ENCODE data around the gene CRIM1. TPM values are rescaled to one million over a fixed set of nuclear protein-coding genes. Genes with fewer than 3 reads are reported as not detected.

Gene CRIM1
- total RNA-seq, 1 experiment from 2014 or later = 24.1 TPM

DNA sequence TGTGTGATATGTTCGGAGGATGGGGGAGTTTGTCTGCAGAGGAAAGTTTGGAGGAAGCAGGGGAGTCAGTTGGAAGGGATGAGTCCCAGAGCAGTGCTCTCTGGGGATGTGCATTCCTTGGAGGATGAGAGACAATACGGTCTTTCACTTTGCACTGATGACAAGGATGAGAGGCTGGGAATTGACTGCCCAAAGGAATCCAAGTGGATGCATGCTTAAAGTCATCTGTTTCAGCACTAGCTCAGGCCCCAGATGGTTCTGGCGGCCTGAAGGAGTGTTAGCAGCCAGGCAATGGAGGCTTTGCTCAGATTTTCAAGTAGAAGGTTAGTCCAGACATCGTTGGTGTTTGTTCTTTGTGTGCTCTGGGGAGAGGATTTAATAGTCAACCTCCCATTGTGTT lies 100.2 kb downstream of the CRIM1 start:
- Mint-ChIP-seq H3K27me3 (ENCODE audit: low read depth) (no peaks in the 10 kb centered on the region), H3K4me3 (no peak overlapping the region), H3K9me3 (no peaks in the 10 kb centered on the region), H3K36me3 (peaks cover 3% of the 10 kb centered on the region; the same call in 1 of the 2 replicates), H3K4me1 (peaks cover 4% of the 10 kb centered on the region), H3K27ac (no peak overlapping the region)
- DNase-seq (ENCODE audit: low spot score) (no peak), ATAC-seq (no peak)
- TF ChIP-seq, protein P1, sequence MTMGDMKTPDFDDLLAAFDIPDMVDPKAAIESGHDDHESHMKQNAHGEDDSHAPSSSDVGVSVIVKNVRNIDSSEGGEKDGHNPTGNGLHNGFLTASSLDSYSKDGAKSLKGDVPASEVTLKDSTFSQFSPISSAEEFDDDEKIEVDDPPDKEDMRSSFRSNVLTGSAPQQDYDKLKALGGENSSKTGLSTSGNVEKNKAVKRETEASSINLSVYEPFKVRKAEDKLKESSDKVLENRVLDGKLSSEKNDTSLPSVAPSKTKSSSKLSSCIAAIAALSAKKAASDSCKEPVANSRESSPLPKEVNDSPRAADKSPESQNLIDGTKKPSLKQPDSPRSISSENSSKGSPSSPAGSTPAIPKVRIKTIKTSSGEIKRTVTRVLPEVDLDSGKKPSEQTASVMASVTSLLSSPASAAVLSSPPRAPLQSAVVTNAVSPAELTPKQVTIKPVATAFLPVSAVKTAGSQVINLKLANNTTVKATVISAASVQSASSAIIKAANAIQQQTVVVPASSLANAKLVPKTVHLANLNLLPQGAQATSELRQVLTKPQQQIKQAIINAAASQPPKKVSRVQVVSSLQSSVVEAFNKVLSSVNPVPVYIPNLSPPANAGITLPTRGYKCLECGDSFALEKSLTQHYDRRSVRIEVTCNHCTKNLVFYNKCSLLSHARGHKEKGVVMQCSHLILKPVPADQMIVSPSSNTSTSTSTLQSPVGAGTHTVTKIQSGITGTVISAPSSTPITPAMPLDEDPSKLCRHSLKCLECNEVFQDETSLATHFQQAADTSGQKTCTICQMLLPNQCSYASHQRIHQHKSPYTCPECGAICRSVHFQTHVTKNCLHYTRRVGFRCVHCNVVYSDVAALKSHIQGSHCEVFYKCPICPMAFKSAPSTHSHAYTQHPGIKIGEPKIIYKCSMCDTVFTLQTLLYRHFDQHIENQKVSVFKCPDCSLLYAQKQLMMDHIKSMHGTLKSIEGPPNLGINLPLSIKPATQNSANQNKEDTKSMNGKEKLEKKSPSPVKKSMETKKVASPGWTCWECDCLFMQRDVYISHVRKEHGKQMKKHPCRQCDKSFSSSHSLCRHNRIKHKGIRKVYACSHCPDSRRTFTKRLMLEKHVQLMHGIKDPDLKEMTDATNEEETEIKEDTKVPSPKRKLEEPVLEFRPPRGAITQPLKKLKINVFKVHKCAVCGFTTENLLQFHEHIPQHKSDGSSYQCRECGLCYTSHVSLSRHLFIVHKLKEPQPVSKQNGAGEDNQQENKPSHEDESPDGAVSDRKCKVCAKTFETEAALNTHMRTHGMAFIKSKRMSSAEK (CRISPR knock-in tag; IDR thresholded peaks at IDR 0.05; ENCODE audit: borderline replicate concordance) = no peak
- TF ChIP-seq ZNF263 (CRISPR knock-in tag; IDR thresholded peaks at IDR 0.05; ENCODE audit: low read depth) (peak; percentile 33; the same call in 1 of the 2 replicates), ZNF396 (CRISPR knock-in tag; IDR thresholded peaks at IDR 0.05; ENCODE audit: borderline replicate concordance) (no peak)
- TF ChIP-seq, protein P2, sequence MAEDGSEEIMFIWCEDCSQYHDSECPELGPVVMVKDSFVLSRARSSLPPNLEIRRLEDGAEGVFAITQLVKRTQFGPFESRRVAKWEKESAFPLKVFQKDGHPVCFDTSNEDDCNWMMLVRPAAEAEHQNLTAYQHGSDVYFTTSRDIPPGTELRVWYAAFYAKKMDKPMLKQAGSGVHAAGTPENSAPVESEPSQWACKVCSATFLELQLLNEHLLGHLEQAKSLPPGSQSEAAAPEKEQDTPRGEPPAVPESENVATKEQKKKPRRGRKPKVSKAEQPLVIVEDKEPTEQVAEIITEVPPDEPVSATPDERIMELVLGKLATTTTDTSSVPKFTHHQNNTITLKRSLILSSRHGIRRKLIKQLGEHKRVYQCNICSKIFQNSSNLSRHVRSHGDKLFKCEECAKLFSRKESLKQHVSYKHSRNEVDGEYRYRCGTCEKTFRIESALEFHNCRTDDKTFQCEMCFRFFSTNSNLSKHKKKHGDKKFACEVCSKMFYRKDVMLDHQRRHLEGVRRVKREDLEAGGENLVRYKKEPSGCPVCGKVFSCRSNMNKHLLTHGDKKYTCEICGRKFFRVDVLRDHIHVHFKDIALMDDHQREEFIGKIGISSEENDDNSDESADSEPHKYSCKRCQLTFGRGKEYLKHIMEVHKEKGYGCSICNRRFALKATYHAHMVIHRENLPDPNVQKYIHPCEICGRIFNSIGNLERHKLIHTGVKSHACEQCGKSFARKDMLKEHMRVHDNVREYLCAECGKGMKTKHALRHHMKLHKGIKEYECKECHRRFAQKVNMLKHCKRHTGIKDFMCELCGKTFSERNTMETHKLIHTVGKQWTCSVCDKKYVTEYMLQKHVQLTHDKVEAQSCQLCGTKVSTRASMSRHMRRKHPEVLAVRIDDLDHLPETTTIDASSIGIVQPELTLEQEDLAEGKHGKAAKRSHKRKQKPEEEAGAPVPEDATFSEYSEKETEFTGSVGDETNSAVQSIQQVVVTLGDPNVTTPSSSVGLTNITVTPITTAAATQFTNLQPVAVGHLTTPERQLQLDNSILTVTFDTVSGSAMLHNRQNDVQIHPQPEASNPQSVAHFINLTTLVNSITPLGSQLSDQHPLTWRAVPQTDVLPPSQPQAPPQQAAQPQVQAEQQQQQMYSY (CRISPR knock-in tag; IDR thresholded peaks at IDR 0.05) = no peak
- ChIA-PET CTCF (interaction anchor here (0.8 to 2.0 kb wide), 3 partner anchors 80 to 103 kb away, joined by 3 to 9 read pairs (median 3); no protein-coding TSS in a partner anchor), POLR2A (no interaction called here)

GRCh38 chr2:36456227-36457175 lies 100.9 kb downstream of the CRIM1 start:
- ATAC-seq (no peak), DNase-seq (ENCODE audit: low spot score) (no peak)
- H3K27me3 Mint-ChIP-seq (ENCODE audit: low read depth) = no peaks in the 10 kb centered on the region
- no peak overlapping the region; the same call in 1 of the 2 replicates for H3K27ac Mint-ChIP-seq
- H3K9me3 Mint-ChIP-seq = no peaks in the 10 kb centered on the region
- H3K4me3 Mint-ChIP-seq = no peak overlapping the region
- ChIA-PET CTCF (interaction anchor here (0.8 to 2.0 kb wide), 4 partner anchors 45 to 104 kb away, joined by 3 to 9 read pairs (median 3); no protein-coding TSS in a partner anchor), POLR2A (no interaction called here)
- H3K36me3 Mint-ChIP-seq = peaks cover 3% of the 10 kb centered on the region; the same call in 1 of the 2 replicates
- H3K4me1 Mint-ChIP-seq = peaks cover 3% of the 10 kb centered on the region
- TF ChIP-seq, protein P3, sequence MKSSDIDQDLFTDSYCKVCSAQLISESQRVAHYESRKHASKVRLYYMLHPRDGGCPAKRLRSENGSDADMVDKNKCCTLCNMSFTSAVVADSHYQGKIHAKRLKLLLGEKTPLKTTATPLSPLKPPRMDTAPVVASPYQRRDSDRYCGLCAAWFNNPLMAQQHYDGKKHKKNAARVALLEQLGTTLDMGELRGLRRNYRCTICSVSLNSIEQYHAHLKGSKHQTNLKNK (CRISPR knock-in tag; IDR thresholded peaks at IDR 0.05) = no peak
- TF ChIP-seq CREM (CRISPR knock-in tag; IDR thresholded peaks at IDR 0.05) (no peak), HMGA2 (CRISPR knock-in tag; IDR thresholded peaks at IDR 0.05) (no peak), AR (CRISPR knock-in tag; IDR thresholded peaks at IDR 0.05) (no peak), ZNF263 (CRISPR knock-in tag; IDR thresholded peaks at IDR 0.05; ENCODE audit: low read depth) (no peak), ZNF423 (CRISPR knock-in tag; IDR thresholded peaks at IDR 0.05) (no peak), ZBTB43 (CRISPR knock-in tag; IDR thresholded peaks at IDR 0.05) (no peak), TCF7 (CRISPR knock-in tag; IDR thresholded peaks at IDR 0.05; ENCODE audit: low read depth) (no peak), SP1 (CRISPR knock-in tag; conservative IDR thresholded peaks at IDR 0.05) (no peak), ESRRA (CRISPR knock-in tag; IDR thresholded peaks at IDR 0.05; ENCODE audit: borderline replicate concordance) (no peak), ATF1 (CRISPR knock-in tag; IDR thresholded peaks at IDR 0.05) (no peak), ZNF416 (CRISPR knock-in tag; IDR thresholded peaks at IDR 0.05) (no peak), GTF2I (CRISPR knock-in tag; conservative IDR thresholded peaks at IDR 0.05) (no peak), TP53 (CRISPR knock-in tag; IDR thresholded peaks at IDR 0.05) (no peak)
- TF ChIP-seq, protein P4, sequence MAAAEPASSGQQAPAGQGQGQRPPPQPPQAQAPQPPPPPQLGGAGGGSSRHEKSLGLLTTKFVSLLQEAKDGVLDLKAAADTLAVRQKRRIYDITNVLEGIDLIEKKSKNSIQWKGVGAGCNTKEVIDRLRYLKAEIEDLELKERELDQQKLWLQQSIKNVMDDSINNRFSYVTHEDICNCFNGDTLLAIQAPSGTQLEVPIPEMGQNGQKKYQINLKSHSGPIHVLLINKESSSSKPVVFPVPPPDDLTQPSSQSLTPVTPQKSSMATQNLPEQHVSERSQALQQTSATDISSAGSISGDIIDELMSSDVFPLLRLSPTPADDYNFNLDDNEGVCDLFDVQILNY (CRISPR knock-in tag; IDR thresholded peaks at IDR 0.05) = no peak
- TF ChIP-seq, protein P5, sequence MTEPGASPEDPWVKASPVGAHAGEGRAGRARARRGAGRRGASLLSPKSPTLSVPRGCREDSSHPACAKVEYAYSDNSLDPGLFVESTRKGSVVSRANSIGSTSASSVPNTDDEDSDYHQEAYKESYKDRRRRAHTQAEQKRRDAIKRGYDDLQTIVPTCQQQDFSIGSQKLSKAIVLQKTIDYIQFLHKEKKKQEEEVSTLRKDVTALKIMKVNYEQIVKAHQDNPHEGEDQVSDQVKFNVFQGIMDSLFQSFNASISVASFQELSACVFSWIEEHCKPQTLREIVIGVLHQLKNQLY (CRISPR knock-in tag; IDR thresholded peaks at IDR 0.05) = no peak
